ENCODE measurements around the gene CD83. TPM values are rescaled to one million over a fixed set of nuclear protein-coding genes. Genes with fewer than 3 reads are reported as not detected.

CD83 gene
- total RNA-seq, 2 experiments from 2014 or later, result 5.5 to 6.4 TPM

DNA sequence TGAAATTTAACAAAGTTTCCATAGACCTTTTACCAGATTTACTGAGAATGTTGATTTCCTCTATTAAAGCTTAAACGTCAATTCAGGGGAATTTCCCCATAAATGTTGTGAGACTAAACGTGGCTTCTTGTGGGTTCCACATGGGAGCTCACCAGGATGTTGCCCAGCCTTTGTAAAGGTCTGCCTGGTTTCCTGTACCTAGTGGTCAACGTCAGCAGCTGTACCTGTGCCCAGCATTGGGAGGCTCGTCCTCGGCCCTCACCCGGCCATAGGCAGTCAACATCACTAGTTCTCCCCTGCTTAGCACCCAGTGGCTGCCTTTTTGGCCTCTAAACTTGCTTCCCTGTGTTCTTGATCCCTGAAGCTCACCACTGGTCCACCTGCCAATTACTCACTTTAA lies 22.1 kb upstream of the CD83 start:
- H3K9me3 Mint-ChIP-seq, result no peaks in the 10 kb centered on the region
- ChIA-PET POLR2A (no interaction called here), CTCF (no interaction called here)
- H3K36me3 Mint-ChIP-seq (ENCODE audit: low read depth), result no peaks in the 10 kb centered on the region
- H3K4me1 Mint-ChIP-seq, result peaks cover 3% of the 10 kb centered on the region
- DNase-seq, result no peak
- H3K27ac Mint-ChIP-seq, result no peak overlapping the region
- peaks cover 1% of the 10 kb centered on the region for H3K27me3 Mint-ChIP-seq
- no peak overlapping the region for H3K4me3 Mint-ChIP-seq

DNA sequence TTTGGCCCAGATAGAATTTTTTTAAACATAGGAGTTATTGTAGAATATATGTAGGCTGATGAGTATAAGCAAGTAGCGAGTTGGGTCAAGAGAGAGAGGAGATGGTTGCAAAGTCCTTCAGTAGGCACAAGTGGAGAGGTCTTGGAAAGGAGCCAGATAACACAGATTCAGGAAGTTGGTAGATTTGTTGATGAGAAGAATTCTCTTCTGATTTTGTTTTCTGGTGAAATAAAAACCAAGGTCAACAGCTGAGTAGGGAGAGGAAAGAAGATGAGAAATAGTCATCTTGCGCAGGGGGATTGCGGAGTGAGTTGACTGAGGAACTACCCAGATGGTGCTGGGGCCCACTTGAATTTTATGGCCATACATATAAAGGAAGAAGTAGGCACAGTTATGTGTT lies 17.4 kb upstream of the CD83 start:
- H3K4me1 Mint-ChIP-seq, result no peaks in the 10 kb centered on the region
- no peak overlapping the region for H3K4me3 Mint-ChIP-seq
- H3K27me3 Mint-ChIP-seq, result peaks cover 8% of the 10 kb centered on the region
- CTCF ChIA-PET, result no interaction called here
- H3K36me3 Mint-ChIP-seq (ENCODE audit: low read depth), result no peaks in the 10 kb centered on the region
- H3K27ac Mint-ChIP-seq, result no peak overlapping the region
- H3K9me3 Mint-ChIP-seq, result no peaks in the 10 kb centered on the region
- DNase-seq, result no peak
- POLR2A ChIA-PET, result no interaction called here

DNA sequence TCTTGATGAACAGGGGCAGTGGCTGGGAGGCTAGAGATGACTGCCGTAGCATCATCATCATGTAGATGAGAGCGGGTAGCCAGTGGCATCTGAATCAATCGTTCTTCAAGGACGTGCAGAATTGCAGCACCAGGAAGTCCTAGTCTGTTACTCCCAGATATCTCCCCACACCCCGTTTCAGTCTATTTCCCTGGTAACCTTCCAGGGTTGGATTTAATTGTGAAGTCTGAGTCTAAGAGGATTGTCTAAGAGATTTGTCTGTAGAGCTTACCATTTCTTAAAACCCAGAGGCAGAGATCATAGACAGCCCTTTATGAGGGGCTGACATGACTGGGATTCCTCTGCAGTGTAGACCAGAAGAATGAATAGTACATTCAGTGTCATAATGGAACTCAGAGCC lies 16.6 kb upstream of the CD83 start:
- H3K4me3 Mint-ChIP-seq, result no peak overlapping the region
- no peaks in the 10 kb centered on the region for H3K9me3 Mint-ChIP-seq
- no peaks in the 10 kb centered on the region for H3K4me1 Mint-ChIP-seq
- H3K27ac Mint-ChIP-seq, result no peak overlapping the region
- CTCF ChIA-PET, result no interaction called here
- DNase-seq, result no peak
- peaks cover 11% of the 10 kb centered on the region for H3K27me3 Mint-ChIP-seq
- POLR2A ChIA-PET, result no interaction called here
- H3K36me3 Mint-ChIP-seq (ENCODE audit: low read depth), result no peaks in the 10 kb centered on the region

DNA sequence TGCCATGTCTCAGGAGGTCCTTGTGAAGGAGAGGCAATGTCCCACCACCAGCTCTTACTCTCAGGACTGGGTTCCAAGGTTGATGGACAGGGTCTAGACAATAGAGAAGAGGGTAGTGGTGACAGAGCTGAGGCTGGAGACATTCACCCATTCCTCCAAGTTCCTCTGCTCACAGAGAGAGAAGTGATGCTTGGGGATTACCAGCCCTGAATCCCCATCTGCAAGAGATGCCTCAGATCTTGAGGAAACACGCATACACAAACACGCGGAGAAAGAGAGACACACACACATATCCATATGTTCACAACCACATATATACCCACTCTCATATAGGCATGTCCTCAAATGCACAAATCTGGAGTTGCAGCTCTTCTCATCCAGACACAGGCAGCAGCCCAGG lies 15.2 kb upstream of the CD83 start:
- H3K27ac Mint-ChIP-seq, result no peak overlapping the region
- H3K4me3 Mint-ChIP-seq, result no peak overlapping the region
- no peaks in the 10 kb centered on the region for H3K4me1 Mint-ChIP-seq
- CTCF ChIA-PET, result no interaction called here
- POLR2A ChIA-PET, result no interaction called here
- no peak for DNase-seq
- peaks cover 9% of the 10 kb centered on the region for H3K9me3 Mint-ChIP-seq
- H3K36me3 Mint-ChIP-seq (ENCODE audit: low read depth), result no peaks in the 10 kb centered on the region
- peaks cover 11% of the 10 kb centered on the region for H3K27me3 Mint-ChIP-seq

DNA sequence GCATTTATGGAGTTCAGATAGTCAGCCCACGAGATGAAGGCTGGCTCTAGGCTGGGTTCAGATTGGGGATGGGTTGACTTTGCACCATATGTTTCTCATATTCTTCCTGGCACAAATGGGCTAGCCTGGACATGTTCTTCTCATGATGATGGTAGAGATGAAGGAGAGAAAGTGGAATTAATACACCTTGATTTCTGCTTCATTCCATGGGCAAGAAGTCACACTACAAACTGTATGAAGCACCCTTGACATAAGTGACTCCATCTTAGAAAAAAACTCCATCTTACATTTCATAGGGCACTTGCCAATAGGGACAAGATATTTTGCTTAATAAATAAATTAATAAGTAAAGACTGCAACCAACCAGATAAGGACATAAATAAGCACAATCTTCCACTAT lies 12.0 kb upstream of the CD83 start:
- Mint-ChIP-seq H3K27ac (no peak overlapping the region), H3K9me3 (peaks cover 13% of the 10 kb centered on the region), H3K4me1 (peaks cover 28% of the 10 kb centered on the region), H3K4me3 (no peak overlapping the region), H3K27me3 (peaks cover 22% of the 10 kb centered on the region), H3K36me3 (ENCODE audit: low read depth) (peaks cover 3% of the 10 kb centered on the region)
- ChIA-PET POLR2A (no interaction called here), CTCF (no interaction called here)
- no peak for DNase-seq

DNA sequence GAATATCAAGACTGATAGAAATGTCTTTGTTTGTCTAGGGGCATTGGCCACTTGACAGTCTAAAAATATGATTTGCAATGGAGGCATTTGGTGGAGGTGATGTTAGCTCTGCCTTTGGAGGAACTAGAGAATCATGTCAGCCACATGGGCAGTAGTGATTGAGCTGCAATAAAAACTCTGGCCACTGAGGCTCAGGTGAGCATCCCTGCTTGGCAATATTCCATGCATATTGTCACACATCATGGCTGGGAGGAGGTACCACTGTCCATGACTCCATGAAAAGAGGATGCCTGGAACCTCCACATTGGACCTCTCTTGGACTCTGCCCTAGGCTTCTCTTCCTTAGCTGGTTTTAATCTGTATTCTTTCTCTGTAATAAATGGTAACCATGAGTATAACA lies 10.6 kb upstream of the CD83 start:
- Mint-ChIP-seq H3K36me3 (ENCODE audit: low read depth) (peaks cover 3% of the 10 kb centered on the region), H3K4me1 (peaks cover 29% of the 10 kb centered on the region), H3K27ac (no peak overlapping the region), H3K4me3 (no peak overlapping the region), H3K9me3 (peaks cover 13% of the 10 kb centered on the region), H3K27me3 (peaks cover 28% of the 10 kb centered on the region)
- POLR2A ChIA-PET, result no interaction called here
- CTCF ChIA-PET, result no interaction called here
- DNase-seq, result no peak

DNA sequence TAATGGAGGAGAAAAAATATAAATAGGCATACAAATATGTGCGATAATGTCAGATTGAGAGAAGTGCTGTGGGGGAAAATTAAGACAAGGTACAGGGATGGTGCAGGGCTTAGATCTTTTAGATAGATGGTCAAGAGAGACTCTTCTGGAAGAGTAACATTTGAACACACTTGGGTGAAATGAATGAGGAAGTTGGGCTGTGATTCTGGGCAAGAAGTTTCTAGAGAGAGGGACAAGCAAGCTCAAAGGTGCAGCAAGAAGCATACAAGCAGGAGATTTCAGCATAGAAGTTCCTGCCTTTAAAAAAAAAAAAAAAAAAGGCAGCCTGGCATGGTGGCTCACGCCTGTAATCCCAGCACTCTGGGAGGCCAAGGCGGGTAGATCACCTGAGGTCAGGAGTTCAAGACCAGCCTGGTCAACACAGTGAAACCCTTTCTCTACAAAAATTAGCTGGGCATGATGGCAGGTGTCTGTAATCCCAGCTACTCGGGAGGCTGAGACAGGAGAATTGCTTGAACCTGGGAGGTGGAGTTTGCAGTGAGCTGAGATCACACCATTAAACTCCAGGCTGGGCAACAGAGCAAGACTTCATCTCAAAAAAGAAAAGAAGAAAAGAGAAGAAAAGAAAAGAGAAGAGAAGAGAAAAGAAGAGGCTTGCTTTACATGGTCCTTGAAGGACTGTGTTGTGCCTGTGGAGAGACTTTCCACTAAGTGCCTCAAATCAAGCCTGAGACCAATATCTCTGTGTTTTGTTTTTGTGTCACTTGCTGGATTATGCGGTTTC lies 9.7 kb upstream of the CD83 start:
- no peak for DNase-seq
- ChIA-PET POLR2A (no interaction called here), CTCF (interaction anchor here (0.5 to 0.7 kb wide), 2 partner anchors 62 to 75 kb away, joined by 3 to 4 read pairs; no protein-coding TSS in a partner anchor)
- peaks cover 3% of the 10 kb centered on the region for H3K36me3 Mint-ChIP-seq (ENCODE audit: low read depth)
- no peak overlapping the region for H3K27ac Mint-ChIP-seq
- H3K4me1 Mint-ChIP-seq, result peaks cover 29% of the 10 kb centered on the region
- no peak overlapping the region for H3K4me3 Mint-ChIP-seq
- peaks cover 33% of the 10 kb centered on the region for H3K27me3 Mint-ChIP-seq
- peaks cover 13% of the 10 kb centered on the region for H3K9me3 Mint-ChIP-seq

DNA sequence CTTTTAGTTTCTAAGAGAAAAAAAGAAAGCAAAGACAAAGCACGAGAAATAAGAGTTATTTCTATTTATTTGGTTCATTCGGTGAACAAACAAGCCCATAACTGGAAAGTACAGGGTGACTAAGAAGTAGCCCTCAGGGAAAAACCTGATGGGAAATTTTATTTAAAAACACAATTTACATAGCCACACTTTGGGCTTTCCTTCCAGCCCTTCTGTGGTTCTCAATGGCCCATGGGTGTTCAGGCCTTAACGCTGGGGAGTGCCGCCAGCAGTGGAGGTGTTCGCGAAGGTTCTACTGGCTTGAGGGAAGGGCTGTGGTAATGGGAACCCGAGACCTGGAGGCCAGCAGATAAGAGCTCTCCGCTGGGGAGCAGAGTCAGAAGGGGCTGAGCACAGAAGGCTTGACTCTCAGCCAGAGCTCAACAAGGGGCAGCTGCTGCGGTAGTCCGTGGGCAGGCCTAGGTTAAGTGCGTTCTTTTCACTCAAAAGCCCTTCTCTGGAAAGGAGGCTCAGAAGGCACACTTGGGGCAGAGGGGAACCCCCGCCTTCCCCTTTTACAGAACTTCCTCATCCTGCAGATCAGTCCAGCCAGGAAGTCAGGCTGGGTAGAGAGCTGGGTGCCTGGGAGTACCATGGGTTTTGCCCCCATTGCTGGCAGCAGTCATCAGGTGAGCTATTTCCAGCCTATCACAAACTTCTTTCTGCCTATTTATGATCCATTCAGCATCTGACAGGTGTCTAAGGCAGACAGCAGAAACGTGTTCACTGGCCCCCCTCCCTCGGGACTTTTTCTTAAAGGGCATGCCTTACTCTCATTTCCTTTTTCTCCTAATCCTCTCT lies 8.8 kb upstream of the CD83 start:
- peaks cover 3% of the 10 kb centered on the region for H3K36me3 Mint-ChIP-seq (ENCODE audit: low read depth)
- no peak overlapping the region for H3K27ac Mint-ChIP-seq
- POLR2A ChIA-PET, result no interaction called here
- CTCF ChIA-PET, result interaction anchor here (1.0 kb wide), 1 partner anchor 34 kb away, joined by 3 read pairs; no protein-coding TSS in a partner anchor
- DNase-seq, result no peak
- H3K27me3 Mint-ChIP-seq, result peaks cover 35% of the 10 kb centered on the region
- H3K9me3 Mint-ChIP-seq, result peaks cover 13% of the 10 kb centered on the region
- H3K4me3 Mint-ChIP-seq, result no peak overlapping the region
- peaks cover 29% of the 10 kb centered on the region for H3K4me1 Mint-ChIP-seq

DNA sequence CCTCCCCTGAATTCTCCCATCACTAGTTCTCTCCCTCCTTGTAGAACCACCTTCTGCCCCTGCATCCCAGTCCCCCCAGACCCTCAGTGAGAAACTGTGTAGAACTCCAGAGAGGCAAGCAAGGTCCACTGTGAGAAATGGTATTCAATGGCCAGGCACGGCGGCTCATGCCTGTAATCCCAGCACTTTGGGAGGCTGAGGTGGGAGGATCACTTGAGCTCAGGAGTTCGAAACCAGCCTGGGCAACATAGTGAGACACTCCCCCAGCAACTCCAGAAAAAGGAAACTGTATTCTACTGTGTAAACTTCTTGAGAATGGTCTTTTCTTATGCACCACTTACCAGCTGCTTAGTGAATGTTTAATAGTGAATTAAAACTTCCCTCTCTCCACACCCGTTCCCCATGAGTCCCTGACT lies 8.2 kb upstream of the CD83 start:
- Mint-ChIP-seq H3K27me3 (peaks cover 37% of the 10 kb centered on the region), H3K36me3 (ENCODE audit: low read depth) (peaks cover 3% of the 10 kb centered on the region), H3K9me3 (peaks cover 13% of the 10 kb centered on the region), H3K27ac (no peak overlapping the region), H3K4me3 (no peak overlapping the region), H3K4me1 (peaks cover 29% of the 10 kb centered on the region)
- no peak for DNase-seq
- CTCF ChIA-PET, result interaction anchor here (1.0 kb wide), 1 partner anchor 35 kb away, joined by 3 read pairs; no protein-coding TSS in a partner anchor
- POLR2A ChIA-PET, result interaction anchor here (1.1 kb wide), 1 partner anchor 20 kb away, joined by 3 read pairs; no protein-coding TSS in a partner anchor

DNA sequence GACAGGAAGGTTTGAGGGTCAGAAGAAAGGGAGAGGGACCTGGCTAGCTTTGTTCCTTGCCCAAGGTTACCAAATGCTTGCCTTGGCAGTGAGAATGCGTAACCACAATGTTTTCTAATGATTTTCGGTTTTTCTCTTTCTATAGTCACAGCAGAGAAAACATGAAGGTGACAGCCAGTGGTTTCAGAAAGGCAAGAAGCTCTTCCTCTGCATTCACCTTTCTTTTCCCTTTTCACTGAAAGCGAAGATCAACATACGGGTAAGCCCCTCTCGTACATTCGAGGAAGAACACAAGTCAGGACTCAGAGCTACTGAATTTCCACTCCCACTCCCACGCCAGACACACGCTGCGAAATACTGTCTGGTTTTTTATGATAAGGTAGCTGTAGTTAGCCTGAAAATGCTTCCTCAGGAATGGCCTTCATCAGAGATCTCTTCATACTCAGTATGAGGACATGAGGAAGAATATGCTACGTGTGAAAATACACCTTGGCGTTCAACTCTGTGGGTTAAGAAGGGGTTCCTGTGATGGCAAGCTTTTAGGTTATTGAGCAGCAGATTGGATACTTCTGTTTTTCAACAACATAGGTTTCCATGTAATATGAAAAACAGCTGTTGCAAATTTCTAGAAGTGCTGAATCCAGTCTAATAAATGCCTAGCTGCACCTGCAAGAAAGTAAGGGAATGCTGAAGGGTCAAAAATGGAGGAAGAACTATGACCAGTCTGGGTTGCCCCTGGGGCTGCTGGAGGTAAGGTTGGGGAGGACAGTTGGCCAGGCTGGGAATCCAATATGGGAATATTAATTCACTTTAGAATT lies 7.4 kb upstream of the CD83 start:
- H3K9me3 Mint-ChIP-seq, result peaks cover 13% of the 10 kb centered on the region
- DNase-seq, result no peak
- no peak overlapping the region for H3K4me3 Mint-ChIP-seq
- H3K27ac Mint-ChIP-seq, result no peak overlapping the region
- H3K36me3 Mint-ChIP-seq (ENCODE audit: low read depth), result peaks cover 3% of the 10 kb centered on the region
- POLR2A ChIA-PET, result interaction anchor here (1.1 kb wide), 1 partner anchor 19 kb away, joined by 3 read pairs; no protein-coding TSS in a partner anchor
- peaks cover 29% of the 10 kb centered on the region for H3K4me1 Mint-ChIP-seq
- peaks cover 38% of the 10 kb centered on the region for H3K27me3 Mint-ChIP-seq
- CTCF ChIA-PET, result interaction anchor here (1.0 to 1.4 kb wide), 2 partner anchors 35 kb away, joined by 3 read pairs; no protein-coding TSS in a partner anchor

DNA sequence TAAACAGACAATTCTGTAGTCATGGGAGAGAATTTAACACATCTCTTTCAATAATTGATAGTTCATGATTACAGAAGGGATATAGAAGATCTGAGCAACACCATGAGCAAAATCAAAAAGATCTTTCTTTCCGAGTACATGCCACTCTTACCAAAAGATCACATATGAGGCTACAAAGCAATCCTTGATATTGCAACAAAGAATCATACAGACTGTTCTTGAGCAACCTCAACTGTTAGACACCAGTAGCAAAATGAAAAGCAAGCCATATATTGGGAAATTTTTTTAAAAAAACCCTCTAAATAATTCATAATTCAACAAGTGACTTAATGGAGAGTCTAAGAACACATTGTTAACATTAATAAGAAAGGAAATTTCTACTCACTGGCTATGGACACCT lies 3.6 kb upstream of the CD83 start:
- CTCF ChIA-PET, result no interaction called here
- no peak overlapping the region for H3K4me3 Mint-ChIP-seq

DNA sequence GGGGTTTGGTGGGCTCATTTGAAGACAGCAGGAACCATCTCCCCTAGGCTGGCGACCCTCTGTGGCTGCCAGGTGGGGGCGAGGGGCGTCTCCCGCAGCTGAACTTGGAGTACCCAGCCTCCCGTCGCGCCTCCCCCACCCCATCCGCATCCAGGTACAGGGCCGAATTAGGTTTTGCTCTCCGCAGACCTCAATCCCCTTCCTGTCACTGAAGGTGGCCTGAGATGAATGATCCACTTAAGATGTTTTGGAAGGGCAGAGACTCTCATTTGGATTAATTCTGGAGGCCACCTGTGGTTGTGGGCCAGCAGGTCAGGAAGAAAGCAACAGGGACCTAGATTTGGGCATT lies 493 bp downstream of the CD83 start:
- POLR2A ChIA-PET, result interaction anchor here (1.3 kb wide), 2 partner anchors 8 to 10 kb away, joined by 3 to 4 read pairs; no protein-coding TSS in a partner anchor
- no peak for DNase-seq
- CTCF ChIA-PET, result interaction anchor here (0.6 kb wide), 1 partner anchor 324 kb away, joined by 4 read pairs; no protein-coding TSS in a partner anchor

More for the DNA sequence above, 3.6 kb upstream of the CD83 start:
- Mint-ChIP-seq H3K9me3 (no peaks in the 10 kb centered on the region), H3K4me1 (peaks cover 34% of the 10 kb centered on the region), H3K27me3 (peaks cover 44% of the 10 kb centered on the region), H3K36me3 (ENCODE audit: low read depth) (peaks cover 9% of the 10 kb centered on the region), H3K27ac (no peak overlapping the region)
- POLR2A ChIA-PET, result no interaction called here
- DNase-seq, result no peak

DNA sequence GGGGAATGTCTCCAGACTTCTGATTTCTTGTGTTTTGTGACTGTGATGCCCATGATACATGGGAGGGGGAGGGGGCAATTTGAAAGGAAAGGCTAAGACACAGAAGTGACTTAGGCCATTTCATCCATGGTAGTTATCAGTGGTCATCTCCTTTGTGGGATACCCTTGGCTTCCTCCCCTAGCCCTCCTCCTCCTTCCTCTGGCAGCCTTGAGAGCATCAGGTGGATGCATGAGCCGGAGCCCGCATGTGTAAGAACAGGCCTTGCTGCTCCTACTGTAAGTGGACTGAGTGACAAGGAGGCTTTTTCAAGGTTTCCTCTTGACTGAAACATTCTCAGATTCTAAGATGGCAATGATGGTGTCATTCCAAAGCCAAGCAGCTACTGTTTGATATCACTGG lies 874 bp downstream of the CD83 start:
- peak overlapping the region; percentile 72 for H3K27ac Mint-ChIP-seq
- CTCF ChIA-PET, result no interaction called here
- peak overlapping the region; percentile 89 for H3K4me3 Mint-ChIP-seq
- no peaks in the 10 kb centered on the region for H3K9me3 Mint-ChIP-seq
- POLR2A ChIA-PET, result interaction anchor here (1.3 kb wide), 2 partner anchors 8 to 10 kb away, joined by 3 to 4 read pairs; no protein-coding TSS in a partner anchor
- peaks cover 39% of the 10 kb centered on the region for H3K4me1 Mint-ChIP-seq
- H3K36me3 Mint-ChIP-seq (ENCODE audit: low read depth), result peaks cover 23% of the 10 kb centered on the region
- peaks cover 19% of the 10 kb centered on the region for H3K27me3 Mint-ChIP-seq
- no peak for DNase-seq

More for the DNA sequence above, 493 bp downstream of the CD83 start:
- H3K4me1 Mint-ChIP-seq, result peaks cover 37% of the 10 kb centered on the region
- peak overlapping the region; percentile 89 for H3K4me3 Mint-ChIP-seq
- peak overlapping the region; percentile 72 for H3K27ac Mint-ChIP-seq
- H3K9me3 Mint-ChIP-seq, result no peaks in the 10 kb centered on the region
- peaks cover 21% of the 10 kb centered on the region for H3K36me3 Mint-ChIP-seq (ENCODE audit: low read depth)
- H3K27me3 Mint-ChIP-seq, result peaks cover 23% of the 10 kb centered on the region

All from activated CD4-positive, alpha-beta memory T cell treated with anti-CD3 and anti-CD28 coated beads, Interleukin-2, amount 10 ng/mL, durations not matched to agents 7 days and 5 days (primary cell).